ENCODE results near the gene RXFP2.

RXFP2 gene

GRCh38 chr13:31703780-31704179, 35.5 kb upstream of the RXFP2 start:
- no peaks in the 10 kb centered on the region for H3F3A ChIP-seq (ENCODE audit: low read depth)
- no peak overlapping the region for H2AFZ ChIP-seq (ENCODE audit: low read length)
- no peak overlapping the region for H3K4me2 ChIP-seq (ENCODE audit: low read depth, low read length, poor library complexity, severe bottlenecking)
- no peaks in the 10 kb centered on the region for H3K9me3 ChIP-seq (ENCODE audit: insufficient read depth, low read depth, low read length)
- no peak overlapping the region for H3K9ac ChIP-seq (ENCODE audit: low read depth, low read length, poor library complexity, severe bottlenecking)
- H3K36me3 ChIP-seq (ENCODE audit: insufficient read depth, low read length), result no peaks in the 10 kb centered on the region
- H3K9me2 ChIP-seq (replicated peaks; ENCODE audit: low read depth, low read length), result no peaks in the 10 kb centered on the region
- no peaks in the 10 kb centered on the region for H4K20me1 ChIP-seq (ENCODE audit: insufficient read depth, low read length, poor library complexity, severe bottlenecking)
- H3K27me3 ChIP-seq (ENCODE audit: insufficient read depth, low read length, poor library complexity, severe bottlenecking), result no peaks in the 10 kb centered on the region
- H3K4me3 ChIP-seq (ENCODE audit: low read length, poor library complexity, severe bottlenecking), result no peak overlapping the region
- H3K79me2 ChIP-seq (ENCODE audit: insufficient read depth, low read length), result no peaks in the 10 kb centered on the region
- TF ChIP-seq CTCF (conservative IDR thresholded peaks at IDR 0.05; ENCODE audit: low read length) (no peak), EZH2phosphoT487 (IDR thresholded peaks at IDR 0.05; ENCODE audit: borderline replicate concordance) (no peak)
- peaks cover 10% of the 10 kb centered on the region for H3K4me1 ChIP-seq (ENCODE audit: insufficient read depth, low read length, poor library complexity, severe bottlenecking)

GRCh38 chr13:31706105-31706504, 33.2 kb upstream of the RXFP2 start:
- H3K4me3 ChIP-seq (ENCODE audit: low read length, poor library complexity, severe bottlenecking), result no peak overlapping the region
- H3K4me1 ChIP-seq (ENCODE audit: insufficient read depth, low read length, poor library complexity, severe bottlenecking), result peaks cover 8% of the 10 kb centered on the region
- no peaks in the 10 kb centered on the region for H3K36me3 ChIP-seq (ENCODE audit: insufficient read depth, low read length)
- H3K9me3 ChIP-seq (ENCODE audit: insufficient read depth, low read depth, low read length), result no peaks in the 10 kb centered on the region
- H3K9me2 ChIP-seq (replicated peaks; ENCODE audit: low read depth, low read length), result no peaks in the 10 kb centered on the region
- no peaks in the 10 kb centered on the region for H3K27me3 ChIP-seq (ENCODE audit: insufficient read depth, low read length, poor library complexity, severe bottlenecking)
- no peaks in the 10 kb centered on the region for H3F3A ChIP-seq (ENCODE audit: low read depth)
- H2AFZ ChIP-seq (ENCODE audit: low read length), result no peak overlapping the region
- no peaks in the 10 kb centered on the region for H3K79me2 ChIP-seq (ENCODE audit: insufficient read depth, low read length)
- no peak overlapping the region for H3K9ac ChIP-seq (ENCODE audit: low read depth, low read length, poor library complexity, severe bottlenecking)
- no peaks in the 10 kb centered on the region for H4K20me1 ChIP-seq (ENCODE audit: insufficient read depth, low read length, poor library complexity, severe bottlenecking)
- H3K4me2 ChIP-seq (ENCODE audit: low read depth, low read length, poor library complexity, severe bottlenecking), result no peak overlapping the region
- no peak for TF ChIP-seq EZH2phosphoT487 (IDR thresholded peaks at IDR 0.05; ENCODE audit: borderline replicate concordance)
- TF ChIP-seq CTCF (conservative IDR thresholded peaks at IDR 0.05; ENCODE audit: low read length), result no peak

GRCh38 chr13:31717583-31717982, 21.7 kb upstream of the RXFP2 start:
- TF ChIP-seq CTCF (conservative IDR thresholded peaks at IDR 0.05; ENCODE audit: low read length) (no peak), EZH2phosphoT487 (IDR thresholded peaks at IDR 0.05; ENCODE audit: borderline replicate concordance) (no peak)
- Histone ChIP-seq H3K36me3 (ENCODE audit: insufficient read depth, low read length) (no peaks in the 10 kb centered on the region), H3K4me3 (ENCODE audit: low read length, poor library complexity, severe bottlenecking) (no peak overlapping the region), H3K9me2 (replicated peaks; ENCODE audit: low read depth, low read length) (no peaks in the 10 kb centered on the region), H3F3A (ENCODE audit: low read depth) (no peaks in the 10 kb centered on the region), H2AFZ (ENCODE audit: low read length) (no peak overlapping the region), H3K9ac (ENCODE audit: low read depth, low read length, poor library complexity, severe bottlenecking) (no peak overlapping the region), H3K9me3 (ENCODE audit: insufficient read depth, low read depth, low read length) (no peaks in the 10 kb centered on the region), H3K4me1 (ENCODE audit: insufficient read depth, low read length, poor library complexity, severe bottlenecking) (no peaks in the 10 kb centered on the region), H3K79me2 (ENCODE audit: insufficient read depth, low read length) (no peaks in the 10 kb centered on the region), H3K4me2 (ENCODE audit: low read depth, low read length, poor library complexity, severe bottlenecking) (no peak overlapping the region), H4K20me1 (ENCODE audit: insufficient read depth, low read length, poor library complexity, severe bottlenecking) (no peaks in the 10 kb centered on the region), H3K27me3 (ENCODE audit: insufficient read depth, low read length, poor library complexity, severe bottlenecking) (no peaks in the 10 kb centered on the region)

Measured in Loucy (cell line).